B cell (primary cell): ENCODE measurements around the gene MUL1. TPM values are rescaled to one million over a fixed set of nuclear protein-coding genes. Genes with fewer than 3 reads are reported as not detected.

ENCODE experiments used
- ATAC-seq: fragments of 200-7000 bp; cut with Tn5 transposase; one replicate; pipeline ENCODE4 v1.10.0; 2021; ENCODE audit warnings: low read depth, mild to moderate bottlenecking, moderate number of reproducible peaks, moderate library complexity
- CTCF ChIA-PET: fragments of 350-600 bp; sonication (Branson Sonifier 250); formaldehyde crosslinking; loops from one replicate; lab custom pipeline; 2021; ENCODE audit warnings: antibody characterized with exemption, inconsistent platforms; lab: Charles Lee
- POLR2A ChIA-PET: fragments of 350-600 bp; sonication (Branson Sonifier 250); formaldehyde crosslinking; loops from one replicate; lab custom pipeline; 2021; ENCODE audit warnings: antibody characterized with exemption; lab: Charles Lee
- DNase-seq: peaks from one replicate; pipeline ENCODE4 v3.0.0; 2013
- H2AFZ ChIP-seq: 2 replicates; pipeline ENCODE4 v1.6.1; 2012; ENCODE audit warnings: mild to moderate bottlenecking, low read depth, low read length; ENCODE audit not compliant: insufficient read depth, poor library complexity, severe bottlenecking
- H3K27ac ChIP-seq, 2 donors: 1 replicate in 1 of 2; 2 replicates in 1 of 2; pipeline ENCODE4 v1.5.1; 2012 to 2013; ENCODE audit warnings: low read length in 2 of 2, mild to moderate bottlenecking in 2 of 2, moderate library complexity in 1 of 2
- H3K27me3 ChIP-seq, 4 experiments: fragments of 200-600 bp in 1 of 4; sonication (generic) in 1 of 4; replicated peaks in 1 of 4; 1 replicate in 2 of 4; 2 replicates in 2 of 4; pipeline versions ENCODE4 v1.6.1 to v1.7.0; 2013 to 2016; ENCODE audit warnings: low read length in 3 of 4, mild to moderate bottlenecking in 2 of 4, mixed read lengths in 1 of 4, moderate library complexity in 1 of 4; ENCODE audit not compliant: insufficient read depth in 4 of 4, control insufficient read depth in 3 of 4; ENCODE audit errors: control extremely low read depth in 1 of 4
- H3K36me3 ChIP-seq, 2 experiments: replicated peaks in 1 of 2; 1 replicate in 1 of 2; 2 replicates in 1 of 2; pipeline versions ENCODE4 v1.6.1 to v1.7.1; 2013; ENCODE audit warnings: low read length in 1 of 2; ENCODE audit not compliant: insufficient read depth in 2 of 2, control insufficient read depth in 1 of 2; ENCODE audit errors: control extremely low read depth in 1 of 2, extremely low read depth in 1 of 2
- H3K4me1 ChIP-seq, 2 donors: fragments of 200-600 bp in 1 of 2; sonication (generic) in 1 of 2; 1 replicate in 1 of 2; 2 replicates in 1 of 2; pipeline versions ENCODE4 v1.5.1 to v1.6.1; 2013 to 2017; ENCODE audit warnings: low read length in 2 of 2; ENCODE audit not compliant: control insufficient read depth in 2 of 2, insufficient read depth in 2 of 2
- H3K4me2 ChIP-seq: replicated peaks from 2 replicates; pipeline ENCODE3; 2012; ENCODE audit warnings: mild to moderate bottlenecking, low read depth, low read length; ENCODE audit not compliant: poor library complexity, severe bottlenecking
- H3K4me3 ChIP-seq, 5 experiments: fragments of 200-600 bp in 1 of 5; sonication (generic) in 1 of 5; 1 replicate in 3 of 5; 2 replicates in 2 of 5; pipeline versions ENCODE4 v1.5.1 to v1.7.0; 2011 to 2016; ENCODE audit warnings: low read length in 4 of 5, mild to moderate bottlenecking in 4 of 5, low read depth in 2 of 5, control low read depth in 1 of 5, moderate library complexity in 1 of 5; ENCODE audit not compliant: insufficient read depth in 1 of 5; ENCODE audit errors: control extremely low read depth in 1 of 5, extremely low read depth in 1 of 5
- H3K79me2 ChIP-seq: fragments of 200-600 bp; sonication (generic); one replicate; pipeline ENCODE4 v1.6.0; 2016; ENCODE audit warnings: low read length; ENCODE audit not compliant: control insufficient read depth, insufficient read depth
- H3K9ac ChIP-seq: fragments of 200-600 bp; sonication (generic); 2 replicates; pipeline ENCODE4 v1.6.1; 2017; ENCODE audit warnings: mild to moderate bottlenecking, low read length, moderate library complexity
- H3K9me3 ChIP-seq, 3 donors: one replicate each; pipeline versions ENCODE4 v1.6.1 to v1.7.1; 2013; ENCODE audit warnings: low read length in 2 of 3; ENCODE audit not compliant: control insufficient read depth in 2 of 3, insufficient read depth in 1 of 3; ENCODE audit errors: control extremely low read depth in 1 of 3
- H4K20me1 ChIP-seq: 2 replicates; pipeline ENCODE4 v1.6.0; 2012; ENCODE audit warnings: mild to moderate bottlenecking, low read length; ENCODE audit not compliant: insufficient read depth, control insufficient read depth, poor library complexity, severe bottlenecking
- H3K27ac Mint-ChIP-seq: one replicate; pipeline ENCODE4 v1.8.0; 2021; ENCODE audit warnings: mixed read lengths
- H3K27me3 Mint-ChIP-seq: one replicate; pipeline ENCODE4 v1.8.0; 2021; ENCODE audit warnings: mixed read lengths
- H3K4me1 Mint-ChIP-seq: one replicate; pipeline ENCODE4 v1.8.0; 2021; ENCODE audit warnings: mixed read lengths
- H3K4me3 Mint-ChIP-seq: one replicate; pipeline ENCODE4 v1.8.0; 2021; ENCODE audit warnings: mixed read lengths
- H3K9me3 Mint-ChIP-seq: one replicate; pipeline ENCODE4 v1.8.0; 2022; ENCODE audit warnings: mixed read lengths; ENCODE audit not compliant: insufficient read depth
- EZH2 ChIP-seq: IDR thresholded peaks from 2 replicates; pipeline ENCODE4 v1.6.1; 2012; ENCODE audit warnings: borderline replicate concordance, low read depth, mild to moderate bottlenecking, moderate library complexity, low read length; ENCODE audit not compliant: insufficient read depth, poor library complexity, severe bottlenecking
- WGBS: methylation state at CpG from one replicate; pipeline ENCODE4 v1.1.5; 2013; ENCODE audit warnings: missing lambda C conversion rate; ENCODE audit not compliant: insufficient coverage; 5-methylcytosine and 5-hydroxymethylcytosine counted together
- intact Hi-C: fragments of 100-400 bp; cut with micrococcal nuclease; formaldehyde crosslinking; loops from one replicate; pipeline ENCODE4 v1.10.0; 2022
- polyA plus RNA-seq: library from polyadenylated mRNA; depleted of rRNA; stranded (reverse); fragments of >200 nt; gene quantifications from 2 replicates; pipeline ENCODE4 v1.2.3, GENCODE V29; 2012
- total RNA-seq, 2 donors: library from RNA; stranded (reverse); fragments of 120-200 nt in 1 of 2; gene quantifications; 1 replicate in 1 of 2; 2 replicates in 1 of 2; pipeline versions ENCODE4 v1.2.3 to v1.2.4, GENCODE V29; 2013 to 2022
- TF ChIP-seq, protein P1 (sequence below): fragments of 200-600 bp; IDR thresholded peaks from one replicate; pipeline ENCODE4 v1.8.0; 2022; ENCODE audit warnings: antibody characterized with exemption, mild to moderate bottlenecking

MUL1 gene
- total and polyA plus RNA-seq, 2 donors (not counting 1 experiment from before 2014, with no cell fraction given), result 11.4 to 23.9 TPM

DNA sequence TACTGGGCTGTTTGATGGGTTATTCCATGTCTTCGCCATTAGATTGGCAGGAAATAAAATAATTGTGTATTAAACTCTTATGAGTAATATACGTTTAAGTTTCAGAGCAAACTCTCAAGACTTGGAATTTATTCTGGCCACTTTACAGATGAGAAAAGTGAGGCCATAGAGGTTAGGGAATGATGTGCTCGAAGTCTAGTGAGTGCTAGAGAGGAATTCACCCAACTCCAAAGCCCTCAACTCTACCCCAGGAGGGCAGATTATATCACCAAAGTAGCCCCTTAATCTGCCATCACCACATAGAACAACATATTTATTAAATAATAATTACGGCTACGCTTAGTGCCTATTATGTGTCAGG lies 440 bp upstream of the MUL1 start:
- Histone ChIP-seq H4K20me1 (peaks cover 17% of the 10 kb centered on the region), H3K9me3 (peaks cover 0 to 5% (median 0%) of the 10 kb centered on the region in 3 donors), H3K27me3 (peaks cover 0 to 16% (median 1%) of the 10 kb centered on the region in 4 experiments), H3K36me3 (peaks cover 0 to 12% of the 10 kb centered on the region in 2 experiments), H3K4me3 (peak overlapping the region; percentile 73 to 100 (median 84)), H3K27ac (peak overlapping the region; percentile 93 to 96), H3K79me2 (peaks cover 50% of the 10 kb centered on the region), H2AFZ (peak overlapping the region; percentile 86), H3K9ac (peak overlapping the region; percentile 96), H3K4me2 (peak overlapping the region; percentile 84), H3K4me1 (peaks cover 14 to 22% of the 10 kb centered on the region in 2 donors)
- ChIA-PET CTCF (interaction anchor here (1.1 to 7.6 kb wide), 3 partner anchors 14 to 295 kb away, joined by 4 to 38 read pairs (median 9); no protein-coding TSS in a partner anchor), POLR2A (interaction anchor here (0.6 to 1.3 kb wide), 3 partner anchors 126 to 626 kb away, joined by 3 to 4 read pairs (median 3); partner anchors contain the start of genes HP1BP3 and OTUD3)
- 100% methylated on average over 1 of the region's 5 CpGs for WGBS
- DNase-seq, result no peak
- no peak for ATAC-seq
- H3K27ac Mint-ChIP-seq, result peak overlapping the region; percentile 93
- intact Hi-C loops, result loop anchor here (1.0 to 2.0 kb wide), 3 partner anchors 22 to 626 kb away; partner anchors contain the start of genes CAMK2N1, DDOST and OTUD3
- peak overlapping the region; percentile 91 for H3K4me3 Mint-ChIP-seq
- TF ChIP-seq, protein P1, sequence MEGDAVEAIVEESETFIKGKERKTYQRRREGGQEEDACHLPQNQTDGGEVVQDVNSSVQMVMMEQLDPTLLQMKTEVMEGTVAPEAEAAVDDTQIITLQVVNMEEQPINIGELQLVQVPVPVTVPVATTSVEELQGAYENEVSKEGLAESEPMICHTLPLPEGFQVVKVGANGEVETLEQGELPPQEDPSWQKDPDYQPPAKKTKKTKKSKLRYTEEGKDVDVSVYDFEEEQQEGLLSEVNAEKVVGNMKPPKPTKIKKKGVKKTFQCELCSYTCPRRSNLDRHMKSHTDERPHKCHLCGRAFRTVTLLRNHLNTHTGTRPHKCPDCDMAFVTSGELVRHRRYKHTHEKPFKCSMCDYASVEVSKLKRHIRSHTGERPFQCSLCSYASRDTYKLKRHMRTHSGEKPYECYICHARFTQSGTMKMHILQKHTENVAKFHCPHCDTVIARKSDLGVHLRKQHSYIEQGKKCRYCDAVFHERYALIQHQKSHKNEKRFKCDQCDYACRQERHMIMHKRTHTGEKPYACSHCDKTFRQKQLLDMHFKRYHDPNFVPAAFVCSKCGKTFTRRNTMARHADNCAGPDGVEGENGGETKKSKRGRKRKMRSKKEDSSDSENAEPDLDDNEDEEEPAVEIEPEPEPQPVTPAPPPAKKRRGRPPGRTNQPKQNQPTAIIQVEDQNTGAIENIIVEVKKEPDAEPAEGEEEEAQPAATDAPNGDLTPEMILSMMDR, result no peak
- no peak for TF ChIP-seq EZH2
- peaks cover 4% of the 10 kb centered on the region for H3K27me3 Mint-ChIP-seq
- no peaks in the 10 kb centered on the region for H3K9me3 Mint-ChIP-seq
- peaks cover 22% of the 10 kb centered on the region for H3K4me1 Mint-ChIP-seq

DNA sequence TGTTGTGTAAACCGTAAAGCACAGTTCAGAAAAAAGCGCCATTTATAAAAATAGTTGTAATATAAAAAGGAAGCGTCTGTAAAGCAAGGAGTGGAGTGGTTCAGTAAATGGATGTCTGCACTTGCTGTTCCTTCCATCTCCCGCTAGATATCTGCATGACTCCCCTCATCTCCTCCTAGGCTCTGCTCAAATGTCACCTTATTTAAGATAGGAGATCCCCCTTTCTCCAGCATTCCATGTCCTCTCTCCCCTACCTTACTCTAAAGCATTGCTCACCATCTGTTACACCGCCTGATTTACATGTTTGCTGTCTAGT lies 745 bp downstream of the MUL1 start:
- Histone ChIP-seq H3K4me3 (peak overlapping the region; percentile 76 to 100 (median 86)), H3K4me1 (peaks cover 14 to 20% of the 10 kb centered on the region in 2 donors), H3K9ac (peak overlapping the region; percentile 96), H3K27ac (peak overlapping the region; percentile 93 to 96), H3K79me2 (peaks cover 51% of the 10 kb centered on the region), H3K27me3 (peaks cover 0 to 10% (median under 1%) of the 10 kb centered on the region in 4 experiments), H3K36me3 (peaks cover 0 to 18% of the 10 kb centered on the region in 2 experiments), H3K9me3 (peaks cover 0 to 5% (median 0%) of the 10 kb centered on the region in 3 donors), H4K20me1 (peaks cover 18% of the 10 kb centered on the region), H3K4me2 (peak overlapping the region; percentile 84), H2AFZ (peak overlapping the region; percentile 86)
- DNase-seq, result no peak
- peak; percentile 7 for ATAC-seq
- Mint-ChIP-seq H3K27me3 (peaks cover 4% of the 10 kb centered on the region), H3K4me1 (peaks cover 22% of the 10 kb centered on the region), H3K4me3 (peak overlapping the region; percentile 91), H3K9me3 (no peaks in the 10 kb centered on the region), H3K27ac (peak overlapping the region; percentile 93)
- TF ChIP-seq EZH2, result no peak
- TF ChIP-seq, protein P1, result no peak
- POLR2A ChIA-PET, result interaction anchor here (1.3 to 1.4 kb wide), 3 partner anchors 21 to 625 kb away, joined by 3 to 6 read pairs (median 4); partner anchors contain the start of genes CAMK2N1, HP1BP3 and OTUD3
- 40% methylated on average over 1 of the region's 5 CpGs for WGBS
- CTCF ChIA-PET, result interaction anchor here (0.7 to 7.6 kb wide), 3 partner anchors 13 to 294 kb away, joined by 3 to 38 read pairs (median 9); no protein-coding TSS in a partner anchor
- intact Hi-C loops, result loop anchor here (1.0 kb wide), 1 partner anchor 127 kb away; no protein-coding TSS in a partner anchor
